HepG2 (cell line): ENCODE measurements around the gene ACTN2. TPM values are rescaled to one million over a fixed set of nuclear protein-coding genes. Genes with fewer than 3 reads are reported as not detected.

ENCODE experiments used
- ATAC-seq: fragments of 200-7000 bp; cut with Tn5 transposase; 3 replicates; pipeline ENCODE4 v1.9.1; 2020; ENCODE audit warnings: mild to moderate bottlenecking, moderate library complexity
- BruUV-seq: library from RNA; stranded (reverse); fragments of 400-500 nt; replicated peaks from 2 replicates; lab custom pipeline; 2021; lab: Mats Ljungman, UMichigan
- CTCF ChIA-PET: fragments of 300-600 bp; formaldehyde crosslinking; extraction: SDS; loops from one replicate; lab custom pipeline; 2021; ENCODE audit warnings: low total read pairs, inconsistent platforms, low intra/inter-chr PET ratio; lab: Yijun Ruan, JAX
- POLR2A ChIA-PET: fragments of 350-600 bp; sonication (Branson Sonifier 250); formaldehyde crosslinking; loops from one replicate; lab custom pipeline; 2020; ENCODE audit warnings: antibody characterized with exemption, inconsistent platforms; lab: Yijun Ruan, JAX
- DNase-seq: peaks from one replicate; pipeline ENCODE4 v3.0.0-alpha.2; 2015; ENCODE audit warnings: low spot score
- FAIRE-seq: peaks from 3 replicates; lab custom pipeline; 2011; peaks lifted over from hg19 to GRCh38; lab: Jason Lieb, UNC
- H2AFZ ChIP-seq: one replicate; pipeline ENCODE4 v1.6.1; 2011; ENCODE audit warnings: low read length, inconsistent platforms
- H3K27ac ChIP-seq: fragments of 300-600 bp; 3 replicates; pipeline ENCODE4 v1.8.0; 2011; ENCODE audit warnings: mixed run types, mild to moderate bottlenecking, mixed read lengths, low read length, inconsistent platforms; ENCODE audit not compliant: insufficient read depth; ENCODE audit errors: extremely low read length
- H3K27me3 ChIP-seq, 2 experiments: fragments of 200-600 bp in 1 of 2; 2 replicates in 1 of 2; 3 replicates in 1 of 2; pipeline versions ENCODE4 v1.6.0 to v1.8.0; 2011; ENCODE audit warnings: low read length in 2 of 2, mild to moderate bottlenecking in 2 of 2, moderate library complexity in 2 of 2, inconsistent platforms in 1 of 2; ENCODE audit not compliant: insufficient read depth in 2 of 2, control insufficient read depth in 1 of 2
- H3K36me3 ChIP-seq, 2 experiments: fragments of 200-600 bp in 1 of 2; replicated peaks in 1 of 2; 2 replicates in 1 of 2; 3 replicates in 1 of 2; pipeline versions ENCODE4 v1.5.1 to v1.8.0; 2011; ENCODE audit warnings: low read length in 2 of 2, inconsistent platforms in 1 of 2; ENCODE audit not compliant: insufficient read depth in 2 of 2, control insufficient read depth in 1 of 2
- H3K4me1 ChIP-seq: 2 replicates; pipeline ENCODE4 v1.5.1; 2012; ENCODE audit warnings: low read length, inconsistent platforms; ENCODE audit not compliant: insufficient read depth
- H3K4me2 ChIP-seq: 2 replicates; pipeline ENCODE4 v1.6.0; 2011; ENCODE audit warnings: low read depth, low read length, inconsistent platforms
- H3K4me3 ChIP-seq, 3 experiments: fragments of 200-600 bp in 1 of 3; sonication (generic), shearing (Covaris generic) in 1 of 3; replicated peaks in 1 of 3; 2 replicates each; pipeline ENCODE4 v1.5.1; 2011 to 2016; ENCODE audit warnings: low read length in 3 of 3, inconsistent platforms in 2 of 3, low read depth in 2 of 3, mild to moderate bottlenecking in 2 of 3, control low read depth in 1 of 3, mixed read lengths in 1 of 3; ENCODE audit not compliant: insufficient read depth in 1 of 3
- H3K79me2 ChIP-seq: one replicate; pipeline ENCODE4 v1.6.1; 2011; ENCODE audit warnings: low read length, inconsistent platforms; ENCODE audit not compliant: insufficient read depth
- H3K9ac ChIP-seq: 2 replicates; pipeline ENCODE4 v1.6.0; 2011; ENCODE audit warnings: mild to moderate bottlenecking, low read depth, low read length, inconsistent platforms; ENCODE audit not compliant: insufficient read depth
- H3K9me3 ChIP-seq: 2 replicates; pipeline ENCODE4 v1.5.1; 2012; ENCODE audit warnings: mild to moderate bottlenecking, low read length
- H4K20me1 ChIP-seq: 2 replicates; pipeline ENCODE4 v1.6.0; 2011; ENCODE audit warnings: inconsistent platforms, mild to moderate bottlenecking, low read length, moderate library complexity; ENCODE audit not compliant: insufficient read depth
- CBFB ChIP-seq: sonication (generic); formaldehyde crosslinking; IDR thresholded peaks from 2 replicates; pipeline ENCODE4 v1.4.0; 2020; ENCODE audit warnings: missing genetic modification reagents
- STAG1 ChIP-seq: sonication (generic); formaldehyde crosslinking; IDR thresholded peaks from 2 replicates; pipeline ENCODE4 v1.4.0; 2020; ENCODE audit warnings: missing genetic modification reagents
- ZEB1 ChIP-seq: IDR thresholded peaks from 2 replicates; pipeline ENCODE4 v1.6.1; 2012; ENCODE audit warnings: mild to moderate bottlenecking, low read depth, inconsistent platforms; ENCODE audit not compliant: insufficient replicate concordance
- ZNF317 ChIP-seq: sonication (generic); formaldehyde crosslinking; IDR thresholded peaks from 2 replicates; pipeline ENCODE4 v1.5.0; 2020; ENCODE audit warnings: mild to moderate bottlenecking, missing genetic modification reagents
- WGBS: methylation state at CpG from one replicate; pipeline ENCODE4 v1.1.6; 2017; ENCODE audit warnings: low lambda C conversion rate; 5-methylcytosine and 5-hydroxymethylcytosine counted together
- in situ Hi-C: cut with HindIII; loops from 2 replicates; pipeline ENCODE4 v1.10.0; 2017; ENCODE audit warnings: low pct_unique_long_range_greater_than_20kb; ENCODE audit not compliant: extremely low pct_ligation_motif_present
- intact Hi-C: fragments of 100-400 bp; cut with micrococcal nuclease; formaldehyde crosslinking; loops from one replicate; pipeline ENCODE4 v1.10.0; 2022; ENCODE audit not compliant: unreplicated experiment
- polyA plus RNA-seq, 8 experiments: library from polyadenylated mRNA; depleted of rRNA in 3 of 8; stranded (reverse) in 7 of 8; unstranded in 1 of 8; fragments of >200 nt; fragmentation: Illumina TruSeq in 4 of 8; extraction: Trizol in 4 of 8; gene quantifications; 2 replicates each; pipeline versions ENCODE4 v1.2.1 to v1.2.3, GENCODE V29; 2011 to 2016; ENCODE audit warnings: low read depth in 4 of 8, missing spikeins in 1 of 8, mixed read lengths in 1 of 8; ENCODE audit not compliant: insufficient read depth in 1 of 8
- total RNA-seq, 5 experiments: library from RNA; depleted of rRNA; stranded (reverse); fragments of >200 nt; fragmentation: Illumina TruSeq; extraction: Trizol; gene quantifications; 2 replicates each; pipeline ENCODE4 v1.2.3, GENCODE V29; 2016; ENCODE audit warnings: low read depth in 1 of 5
- TF ChIP-seq, protein P1 (sequence below): sonication (generic); formaldehyde crosslinking; IDR thresholded peaks from 2 replicates; pipeline ENCODE4 v1.5.0; 2020; ENCODE audit warnings: mild to moderate bottlenecking, missing genetic modification reagents, moderate library complexity

The ACTN2 gene
- total and polyA plus RNA-seq, 2 of the 13 experiments (the other 11 are each of a cell fraction or from before 2014, with no cell fraction given), result 0.04 to 0.13 TPM

DNA sequence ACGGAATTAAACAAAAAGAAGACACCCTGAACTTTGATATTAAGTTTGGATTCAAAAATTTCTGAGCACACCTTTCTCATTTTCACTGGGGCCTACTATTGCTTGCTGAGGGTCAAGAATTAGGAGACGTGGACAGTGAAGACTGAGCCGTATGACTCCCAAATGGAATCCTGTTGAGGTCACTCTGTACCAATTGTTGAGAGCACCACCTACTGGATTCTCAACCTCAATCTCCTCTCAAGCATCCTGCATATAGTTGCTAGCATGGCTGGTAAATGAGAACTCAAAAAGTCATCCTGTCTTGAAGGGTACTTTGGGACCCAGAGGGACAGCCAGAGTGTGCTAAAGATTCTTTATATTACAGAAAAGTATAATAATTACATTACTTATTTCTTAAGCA is 88.6 kb downstream of the ACTN2 start:
- Histone ChIP-seq H3K4me2 (no peak overlapping the region), H3K4me1 (no peaks in the 10 kb centered on the region), H4K20me1 (no peaks in the 10 kb centered on the region), H2AFZ (no peak overlapping the region), H3K4me3 (no peak overlapping the region), H3K27ac (no peak overlapping the region), H3K36me3 (no peaks in the 10 kb centered on the region), H3K79me2 (no peaks in the 10 kb centered on the region), H3K9me3 (no peaks in the 10 kb centered on the region), H3K9ac (no peak overlapping the region), H3K27me3 (peaks cover 0 to 10% of the 10 kb centered on the region in 2 experiments; a peak in 3 of 5 replicates)
- ATAC-seq, result peak; percentile 92
- in situ Hi-C loops (loop anchor here (25.0 kb wide), 1 partner anchor 362 kb away; no protein-coding TSS in a partner anchor), intact Hi-C loops (no loop called here)
- DNase-seq, result peak; percentile 24
- 30% methylated on average over 3 of the region's 3 CpGs for WGBS
- TF ChIP-seq STAG1 (CRISPR knock-in tag) (peak; percentile 45), CBFB (CRISPR knock-in tag) (no peak)
- TF ChIP-seq, protein P1, sequence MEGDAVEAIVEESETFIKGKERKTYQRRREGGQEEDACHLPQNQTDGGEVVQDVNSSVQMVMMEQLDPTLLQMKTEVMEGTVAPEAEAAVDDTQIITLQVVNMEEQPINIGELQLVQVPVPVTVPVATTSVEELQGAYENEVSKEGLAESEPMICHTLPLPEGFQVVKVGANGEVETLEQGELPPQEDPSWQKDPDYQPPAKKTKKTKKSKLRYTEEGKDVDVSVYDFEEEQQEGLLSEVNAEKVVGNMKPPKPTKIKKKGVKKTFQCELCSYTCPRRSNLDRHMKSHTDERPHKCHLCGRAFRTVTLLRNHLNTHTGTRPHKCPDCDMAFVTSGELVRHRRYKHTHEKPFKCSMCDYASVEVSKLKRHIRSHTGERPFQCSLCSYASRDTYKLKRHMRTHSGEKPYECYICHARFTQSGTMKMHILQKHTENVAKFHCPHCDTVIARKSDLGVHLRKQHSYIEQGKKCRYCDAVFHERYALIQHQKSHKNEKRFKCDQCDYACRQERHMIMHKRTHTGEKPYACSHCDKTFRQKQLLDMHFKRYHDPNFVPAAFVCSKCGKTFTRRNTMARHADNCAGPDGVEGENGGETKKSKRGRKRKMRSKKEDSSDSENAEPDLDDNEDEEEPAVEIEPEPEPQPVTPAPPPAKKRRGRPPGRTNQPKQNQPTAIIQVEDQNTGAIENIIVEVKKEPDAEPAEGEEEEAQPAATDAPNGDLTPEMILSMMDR (CRISPR knock-in tag), result peak; percentile 66
- BruUV-seq, result no TSS peak
- FAIRE-seq, result peak; percentile 50
- POLR2A ChIA-PET, result no interaction called here
- CTCF ChIA-PET, result interaction anchor here (1.2 kb wide), 1 partner anchor 165 kb away, joined by 5 read pairs; no protein-coding TSS in a partner anchor

DNA sequence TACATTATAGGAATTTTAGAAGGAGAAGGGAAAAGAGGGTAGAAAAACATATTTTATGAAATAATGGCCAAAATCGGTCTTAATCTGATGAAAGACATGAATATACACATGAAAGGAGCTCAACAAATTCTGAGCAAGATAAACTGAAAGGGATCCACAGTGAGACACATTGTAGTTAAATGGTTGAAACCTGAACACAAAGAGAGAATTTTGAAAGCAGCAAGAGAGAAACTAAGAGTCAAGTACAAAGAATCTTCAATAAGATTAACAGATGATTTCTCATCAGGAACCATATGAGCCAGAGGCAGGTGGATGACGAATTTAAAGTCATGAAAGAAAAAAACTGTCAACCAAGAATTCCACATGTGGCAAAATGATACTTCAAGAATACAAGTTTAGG is 93.0 kb downstream of the ACTN2 start:
- H3K9ac ChIP-seq, result no peak overlapping the region
- TF ChIP-seq ZNF317, result peak; percentile 97
- no peak for TF ChIP-seq ZEB1
- BruUV-seq, result no TSS peak
- 0% methylated on average over 2 of the region's 2 CpGs for WGBS
- intact Hi-C loops (no loop called here), in situ Hi-C loops (no loop called here)
- FAIRE-seq (no peak), DNase-seq (no peak), ATAC-seq (no peak)
- H3K4me2 ChIP-seq, result no peak overlapping the region
- no peaks in the 10 kb centered on the region for H3K79me2 ChIP-seq
- H3K27me3 ChIP-seq, result no peaks in the 10 kb centered on the region; a peak in 1 of 5 replicates
- H3K9me3 ChIP-seq, result no peaks in the 10 kb centered on the region
- H4K20me1 ChIP-seq, result no peaks in the 10 kb centered on the region
- ChIA-PET CTCF (no interaction called here), POLR2A (no interaction called here)
- no peaks in the 10 kb centered on the region for H3K4me1 ChIP-seq
- H3K27ac ChIP-seq, result no peak overlapping the region
- H3K36me3 ChIP-seq, result no peaks in the 10 kb centered on the region
- no peak overlapping the region for H2AFZ ChIP-seq
- H3K4me3 ChIP-seq, result no peak overlapping the region
